NCI-H460 (cell line): ENCODE data around the gene MPG. TPM values are rescaled to one million over a fixed set of nuclear protein-coding genes. Genes with fewer than 3 reads are reported as not detected.

ENCODE experiments used
- DNase-seq: peaks from one replicate; pipeline ENCODE4 v3.0.0-alpha.2; 2016; ENCODE audit warnings: low read depth; ENCODE audit errors: extremely low read depth
- total RNA-seq: library from RNA; depleted of rRNA; stranded (reverse); fragments of >200 nt; shearing (Covaris generic); gene quantifications from 2 replicates; pipeline ENCODE4 v1.2.3, GENCODE V29; 2014

MPG gene
- total RNA-seq, 1 experiment from 2014 or later, result 84.4 TPM

DNA sequence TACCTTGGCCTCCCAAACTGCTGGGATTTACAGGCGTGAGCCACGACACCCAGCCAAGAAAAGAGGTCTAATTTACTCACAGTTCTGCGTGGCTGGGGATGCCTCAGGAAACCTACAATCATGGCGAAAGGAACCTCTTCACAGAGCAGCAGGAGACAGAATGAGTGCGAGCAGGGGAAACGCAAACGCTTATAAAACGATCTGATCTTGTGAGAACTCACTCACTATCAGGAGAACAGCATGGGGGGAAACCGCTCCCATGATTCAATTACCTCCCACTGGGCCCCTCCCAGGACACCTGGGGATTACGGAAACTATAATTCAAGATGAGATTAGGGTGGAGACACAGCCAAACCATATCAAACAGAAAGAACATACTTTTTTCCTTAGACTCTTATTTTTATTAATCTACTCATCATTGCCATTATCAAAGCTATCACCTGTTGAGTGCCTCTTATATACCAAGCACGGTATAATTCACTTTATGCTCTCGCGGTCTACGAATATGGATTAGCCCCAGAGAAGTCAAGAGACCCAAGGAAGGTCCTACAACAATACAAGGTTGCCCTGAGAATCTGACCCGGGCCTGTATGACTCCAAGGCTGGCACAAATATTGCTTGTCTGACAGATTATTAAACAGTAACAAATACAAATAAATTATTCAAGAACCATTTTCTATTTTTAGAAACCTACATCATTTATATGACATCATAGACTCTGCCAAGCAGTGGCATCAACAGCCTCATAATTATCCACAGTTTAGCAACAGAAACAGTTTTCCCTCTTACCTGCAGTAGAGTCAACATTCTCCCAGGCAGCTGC is 27.0 kb upstream of the MPG start:
- DNase-seq, result no peak

DNA sequence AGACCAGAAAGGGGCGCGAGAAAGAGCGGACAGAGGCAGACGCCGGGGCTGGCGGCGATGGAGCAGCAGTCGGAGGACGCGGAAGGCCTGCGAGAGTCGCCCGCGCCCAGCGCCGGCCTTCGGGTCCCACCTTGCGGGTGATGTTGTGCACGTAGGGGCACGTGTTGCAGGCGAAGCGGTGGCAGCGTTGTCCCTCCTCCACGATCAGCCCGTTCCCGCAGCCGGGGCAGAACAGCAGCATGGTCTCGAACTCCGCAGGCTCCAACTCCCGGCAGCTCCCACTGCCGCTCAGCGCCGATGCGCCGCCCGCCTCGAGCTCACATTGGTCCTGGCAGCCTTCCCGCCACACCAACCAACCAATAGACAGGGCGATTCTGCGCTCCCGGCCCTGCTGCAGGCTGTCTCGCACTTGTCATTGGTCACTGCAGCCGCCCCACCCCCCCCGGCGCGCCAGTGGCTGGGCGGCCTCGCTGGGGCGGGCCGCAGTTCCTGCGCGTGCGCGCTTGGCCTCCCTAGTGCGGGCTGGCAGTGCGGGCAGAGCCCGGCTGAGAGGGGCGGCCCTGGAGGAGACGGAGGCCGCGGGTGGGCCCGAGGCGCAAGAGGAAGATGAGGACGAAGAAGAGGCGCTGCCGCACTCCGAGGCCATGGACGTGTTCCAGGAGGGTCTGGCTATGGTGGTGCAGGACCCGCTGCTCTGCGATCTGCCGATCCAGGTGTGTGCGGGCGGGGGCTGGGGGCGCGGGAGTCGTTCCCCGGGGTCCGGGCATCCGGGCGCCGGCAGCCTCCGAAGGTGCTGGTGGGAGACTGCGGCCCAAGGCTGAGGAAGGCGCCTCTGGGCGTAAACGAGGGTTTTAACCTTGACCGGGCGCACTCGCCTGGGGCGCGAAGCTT is 24.4 kb upstream of the MPG start, which contains the start of the genes POLR3K and SNRNP25:
Gene POLR3K, minus strand, starts transcription at position 263 of the 891 bp plus-strand sequence. Its CDS starts 22 bp downstream, at position 241.
Gene SNRNP25, plus strand, starts transcription at position 483 of the 891 bp plus-strand sequence. Its CDS starts 189 bp downstream, at position 672.
- peak; percentile 97 for DNase-seq

DNA sequence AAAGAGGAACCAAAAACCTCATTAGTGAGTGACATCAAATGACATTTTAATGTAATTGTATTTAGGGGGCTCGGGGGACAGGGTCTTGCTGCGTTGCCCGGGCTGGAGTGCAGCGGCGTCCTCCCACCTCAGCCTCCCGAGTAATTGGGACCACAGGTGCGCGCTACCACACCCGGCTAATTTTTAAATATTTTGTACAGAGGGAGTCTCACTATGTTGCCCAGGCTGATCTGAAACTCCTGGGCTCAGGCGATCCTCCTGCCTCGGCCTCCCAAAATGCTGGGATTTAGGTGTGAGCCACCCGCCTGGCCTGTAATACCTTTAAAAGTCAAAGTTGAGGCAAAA is 23.8 kb upstream of the MPG start:
- no peak for DNase-seq

DNA sequence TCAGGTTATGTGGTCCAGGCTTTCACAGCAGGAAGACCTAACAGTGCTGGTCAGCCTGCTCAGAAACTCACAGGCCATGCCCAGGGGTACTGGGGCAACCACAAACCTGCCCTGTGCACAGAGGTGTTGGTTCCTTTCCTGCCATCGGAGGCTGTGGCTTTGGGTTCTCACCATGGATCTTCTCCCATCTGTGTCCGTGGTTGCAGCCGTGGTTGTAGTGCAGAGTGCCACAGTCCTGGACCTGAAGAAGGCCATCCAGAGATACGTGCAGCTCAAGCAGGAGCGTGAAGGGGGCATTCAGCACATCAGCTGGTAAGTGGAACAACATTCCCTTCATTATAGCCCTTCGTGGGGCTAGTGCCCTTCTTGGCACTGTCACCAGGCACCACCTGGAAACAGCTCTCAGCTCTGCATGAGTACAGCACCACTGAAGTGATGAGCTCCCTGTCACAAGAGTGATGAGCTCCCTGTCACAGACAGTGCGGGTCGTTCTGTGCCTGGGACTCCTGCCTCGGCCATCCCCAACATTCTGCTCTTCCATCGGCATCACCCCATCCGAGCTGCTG is 22.4 kb upstream of the MPG start:
- no peak for DNase-seq

DNA sequence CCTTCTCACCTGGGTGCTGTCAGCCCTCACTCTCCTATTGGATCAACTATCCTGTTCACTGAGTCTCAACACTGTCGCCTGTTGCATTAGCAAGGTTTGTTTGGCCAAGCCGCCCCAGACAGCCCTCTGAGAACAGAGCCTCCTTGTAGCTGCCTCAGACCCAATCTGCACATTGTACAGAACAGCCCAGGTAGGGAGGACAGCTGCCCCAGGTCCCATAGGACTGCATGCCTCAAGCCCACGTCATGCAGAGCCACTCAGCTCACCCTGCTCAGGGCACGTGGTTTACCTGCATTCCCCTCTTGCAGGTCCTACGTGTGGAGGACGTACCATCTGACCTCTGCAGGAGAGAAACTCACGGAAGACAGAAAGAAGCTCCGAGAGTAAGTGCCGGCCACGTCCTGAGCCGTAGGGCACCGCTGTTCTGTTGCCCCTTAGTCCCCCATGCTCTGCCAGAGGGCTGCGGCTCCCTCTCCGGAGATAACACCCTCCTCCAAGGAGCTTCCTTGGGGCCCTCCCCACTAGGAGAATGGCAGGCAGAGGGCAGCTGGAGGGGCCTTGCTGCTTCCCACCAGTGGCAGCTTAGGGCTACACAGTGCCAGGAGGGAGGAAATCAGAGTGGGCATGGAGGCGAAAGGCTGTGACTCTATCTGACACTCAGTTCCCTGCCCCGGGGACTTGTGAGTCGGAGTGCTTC is 21.6 kb upstream of the MPG start:
- DNase-seq, result no peak

DNA sequence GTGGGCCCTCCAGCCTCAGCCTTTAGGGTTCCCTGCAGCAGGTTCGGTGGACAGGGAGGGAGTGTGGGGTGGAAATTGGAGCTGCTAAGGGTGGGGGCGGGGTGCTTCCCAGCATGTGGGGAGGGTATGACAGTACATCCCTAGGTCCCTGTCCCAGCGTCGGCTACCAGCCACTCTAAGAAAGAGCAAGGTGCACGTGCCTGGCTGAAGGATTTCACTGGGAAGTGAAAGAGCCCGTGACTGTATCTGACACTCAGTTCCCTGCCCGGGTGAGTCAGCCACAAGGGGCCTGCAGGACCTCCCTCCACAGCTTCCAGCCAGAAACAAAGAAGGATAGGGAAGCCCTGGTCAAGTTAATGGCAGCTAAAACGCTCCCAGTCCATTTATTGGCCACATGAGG is 20.3 kb upstream of the MPG start:
- no peak for DNase-seq

DNA sequence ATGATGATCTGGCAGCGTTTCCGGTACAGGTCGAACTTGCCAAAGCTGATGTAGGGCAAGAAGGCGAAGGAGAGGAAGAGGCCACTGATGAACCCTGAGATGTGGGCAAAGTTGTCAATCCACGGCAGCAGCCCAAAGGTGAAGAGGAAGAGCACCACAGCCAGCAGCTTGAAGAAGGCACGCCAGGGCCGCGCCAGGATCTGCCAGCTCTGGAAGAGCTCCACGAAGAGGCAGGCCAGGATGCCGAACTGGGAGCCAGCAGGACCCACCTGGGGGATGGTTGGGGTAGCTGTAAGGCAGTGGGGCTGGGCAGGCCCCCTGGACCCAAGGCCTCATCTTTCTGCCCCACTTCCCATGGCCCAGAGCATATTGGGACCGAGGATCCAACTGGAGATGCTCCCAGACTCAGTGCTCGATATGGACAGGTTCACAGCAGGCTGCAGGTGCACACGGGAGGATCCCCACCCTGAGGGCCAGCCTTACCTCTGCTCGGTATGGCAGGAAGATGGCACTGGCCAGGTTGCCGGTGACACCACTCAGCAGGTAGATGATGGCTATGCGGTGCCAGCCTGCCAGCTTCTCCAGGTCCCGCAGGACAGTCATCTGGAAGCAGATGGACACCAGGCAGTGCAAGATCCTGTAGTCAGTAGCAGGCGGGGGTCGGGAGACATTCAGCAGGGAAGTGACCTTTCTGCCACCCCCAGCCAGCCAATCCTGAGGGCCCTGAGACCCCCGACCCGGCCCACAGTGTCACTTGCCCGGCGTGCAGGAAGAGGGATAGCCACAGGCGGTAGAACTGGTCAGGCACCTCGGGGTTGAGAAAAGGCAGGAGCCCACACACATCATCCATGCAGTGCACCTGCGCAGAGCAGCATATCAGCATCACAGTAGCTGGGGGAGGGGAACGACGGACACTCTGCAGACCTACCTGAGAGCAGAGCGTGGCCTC is 19.3 kb upstream of the MPG start:
- no peak for DNase-seq

DNA sequence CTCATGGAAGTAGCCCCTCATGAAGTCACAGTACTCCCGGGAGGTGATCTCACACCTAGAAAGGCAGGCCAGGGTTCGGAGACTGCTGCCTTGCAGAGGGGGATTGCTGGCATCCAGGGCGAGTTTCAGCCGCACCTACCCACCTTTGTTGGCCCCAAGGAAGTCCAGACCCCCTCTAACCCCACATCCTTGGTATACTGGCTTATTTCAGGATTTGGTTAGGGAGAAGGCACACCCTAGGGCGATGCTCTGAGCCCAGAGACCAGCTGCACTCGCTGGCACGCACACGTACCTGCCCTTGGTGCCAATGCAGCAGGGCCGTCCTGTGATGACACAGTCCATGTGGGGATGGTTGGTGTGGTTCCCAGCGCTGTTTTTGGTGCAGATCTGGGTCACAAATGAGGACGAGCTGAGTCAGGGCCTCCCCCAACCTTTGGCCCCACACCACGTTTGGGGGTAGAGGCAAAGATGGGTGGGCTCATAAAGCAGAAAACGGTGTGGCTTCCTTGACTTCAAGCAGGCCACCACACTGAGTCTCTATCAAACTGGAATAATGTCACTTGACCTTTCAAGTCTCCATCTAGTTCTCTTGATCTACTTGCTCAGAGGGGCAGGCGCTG is 18.5 kb upstream of the MPG start:
- DNase-seq, result no peak

DNA sequence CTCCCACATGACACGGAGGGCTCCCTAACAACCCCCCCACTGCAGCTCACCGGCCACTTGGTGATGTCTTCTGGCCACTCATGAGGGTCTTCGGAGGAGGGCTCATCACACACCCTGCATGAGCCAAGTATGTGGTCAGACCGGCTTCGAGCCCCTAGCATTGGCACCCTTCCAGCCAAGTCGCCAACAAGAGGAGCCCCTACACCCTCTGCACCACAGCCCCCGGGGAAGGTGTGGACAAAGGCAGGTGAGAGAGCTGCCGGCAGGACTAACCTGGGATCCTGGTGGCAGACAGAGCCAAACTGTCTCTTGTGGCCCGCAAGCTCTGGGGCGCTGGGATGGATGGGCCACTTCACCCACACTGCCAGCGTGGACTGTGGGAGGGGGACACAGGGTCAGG is 17.9 kb upstream of the MPG start:
- no peak for DNase-seq

DNA sequence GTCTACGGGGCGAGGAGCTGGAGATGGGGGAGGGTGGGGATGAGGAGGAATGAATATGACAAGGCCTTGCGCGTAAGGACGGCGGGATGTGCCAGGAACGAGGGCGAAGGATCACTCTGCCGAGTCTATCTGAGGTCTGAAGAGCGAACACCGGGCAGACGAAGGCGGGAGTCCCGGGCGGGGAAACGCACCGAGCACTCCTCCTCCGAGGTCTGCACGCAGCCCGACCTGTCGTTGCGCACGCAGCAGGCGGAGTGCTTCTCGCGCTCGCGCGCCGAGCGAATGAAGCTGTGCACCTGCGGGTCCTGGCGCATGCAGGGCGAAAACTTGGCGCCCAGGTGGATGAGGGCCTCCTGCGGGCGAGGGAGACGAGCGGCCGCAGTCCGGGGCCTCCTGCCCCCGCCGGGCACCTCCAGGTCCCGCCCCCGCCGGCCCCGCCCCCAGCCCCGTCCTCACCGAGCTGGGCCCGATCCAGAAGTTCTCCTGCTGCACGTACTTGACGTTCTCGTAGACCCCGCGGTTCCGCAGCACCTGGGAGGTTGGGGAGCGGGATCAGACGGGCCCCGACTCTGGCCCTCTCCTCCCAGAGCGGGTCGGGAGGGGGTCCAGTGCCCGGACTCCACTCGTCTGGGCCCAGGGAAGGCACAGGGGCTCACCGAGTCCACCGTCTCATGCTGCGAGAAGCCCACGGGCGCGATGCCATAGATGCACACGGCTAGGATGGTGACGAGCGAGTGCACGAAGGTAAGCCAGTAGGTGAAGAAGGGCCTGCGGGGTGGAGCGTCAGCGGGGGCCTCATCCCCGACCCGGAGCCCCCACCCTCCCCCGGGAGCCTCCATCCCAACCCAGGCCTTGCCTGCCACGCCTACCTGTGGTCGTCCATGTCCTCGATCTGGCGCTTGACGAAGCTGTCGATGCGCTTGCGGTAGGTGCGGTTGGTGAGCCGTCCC is 16.8 kb upstream of the MPG start:
- DNase-seq, result no peak

DNA sequence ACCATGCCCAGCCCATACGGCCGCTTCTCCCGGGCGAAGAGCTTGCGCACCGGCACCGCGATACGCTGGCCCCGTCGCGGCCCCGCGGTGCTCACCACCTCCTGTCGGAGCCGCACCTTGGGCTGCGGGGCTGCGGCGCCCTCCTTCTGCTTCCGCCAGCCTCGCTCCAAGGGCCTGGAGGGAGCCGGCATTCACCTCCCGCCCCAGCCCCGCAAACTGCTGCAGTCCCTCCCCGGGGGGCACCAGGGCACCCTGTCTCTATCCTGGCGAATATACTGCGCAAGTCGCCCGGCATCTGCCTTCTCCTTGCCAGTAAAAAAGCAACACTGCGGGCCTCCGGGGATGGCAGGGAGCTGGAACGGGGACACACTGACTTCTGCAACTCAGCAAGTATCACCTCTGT is 16.1 kb upstream of the MPG start:
- no peak for DNase-seq

DNA sequence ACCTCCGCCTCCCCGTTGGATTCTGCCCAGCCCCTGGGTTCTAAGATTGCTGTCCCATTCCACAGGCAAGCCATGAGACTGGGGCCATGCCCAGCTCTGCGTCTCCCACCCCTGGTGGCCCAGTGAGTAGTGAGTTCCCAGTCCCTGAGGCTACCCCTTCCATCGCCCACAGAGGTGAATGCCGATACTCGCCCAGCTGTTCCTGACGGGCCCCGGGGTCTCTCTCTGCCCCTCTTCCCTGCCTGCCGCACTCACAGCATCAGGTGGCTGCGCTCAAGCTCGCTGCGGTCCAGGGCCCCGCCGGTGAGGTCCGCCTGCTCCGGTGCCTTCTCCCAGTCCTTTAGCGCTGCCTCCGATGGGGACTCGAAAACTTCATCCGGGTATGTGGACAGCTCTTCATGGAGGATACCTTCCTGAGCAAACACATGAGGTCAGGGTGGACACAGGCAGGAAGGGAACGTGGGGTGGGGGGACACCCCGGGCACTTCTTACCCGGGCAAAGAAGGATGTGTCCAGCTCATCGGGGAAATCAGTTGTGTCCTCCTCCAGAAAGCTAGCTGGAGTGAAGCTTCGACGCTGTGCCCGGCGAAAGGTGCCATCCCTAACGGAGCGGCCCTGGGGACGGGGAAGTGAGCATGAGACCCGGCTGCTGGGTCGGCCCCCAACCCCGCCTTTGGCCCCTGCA is 15.6 kb upstream of the MPG start:
- DNase-seq, result no peak

DNA sequence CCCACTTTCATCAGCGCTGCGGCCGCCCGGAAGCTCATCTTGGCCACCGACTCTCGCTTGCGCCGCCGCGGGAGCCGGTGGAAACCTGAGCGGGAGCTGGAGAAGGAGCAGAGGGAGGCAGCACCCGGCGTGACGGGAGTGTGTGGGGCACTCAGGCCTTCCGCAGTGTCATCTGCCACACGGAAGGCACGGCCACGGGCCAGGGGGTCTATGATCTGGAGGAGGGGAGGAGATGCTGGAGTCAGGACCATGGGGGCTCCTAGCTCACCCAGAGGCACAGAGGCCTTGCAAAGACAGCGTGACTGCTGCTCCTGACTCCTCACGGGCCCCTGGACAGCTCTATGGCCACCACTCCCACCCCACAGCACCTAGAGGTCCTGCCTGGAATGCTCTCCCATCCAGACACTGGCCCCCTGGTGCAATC is 15.0 kb upstream of the MPG start:
- DNase-seq, result no peak

DNA sequence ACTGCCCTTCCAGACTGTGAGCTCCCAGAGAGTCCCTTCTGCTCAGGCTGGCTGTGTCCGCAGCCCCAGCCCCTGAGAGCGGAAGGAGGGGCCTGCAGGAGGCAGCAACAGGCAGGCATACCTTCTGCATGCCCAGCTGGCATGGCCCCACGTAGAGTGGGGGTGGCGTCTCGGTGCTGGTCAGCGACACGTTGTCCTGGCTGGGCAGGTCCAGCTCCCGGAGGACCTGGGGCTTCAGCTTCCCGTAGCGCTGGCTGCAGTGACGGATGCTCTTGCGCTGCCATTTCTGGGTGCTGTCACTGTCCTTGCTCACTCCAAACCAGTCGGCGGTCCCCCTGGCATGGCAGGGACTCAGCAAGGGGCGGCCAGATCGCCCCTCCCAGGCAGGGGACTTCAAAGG is 14.6 kb upstream of the MPG start:
- no peak for DNase-seq

DNA sequence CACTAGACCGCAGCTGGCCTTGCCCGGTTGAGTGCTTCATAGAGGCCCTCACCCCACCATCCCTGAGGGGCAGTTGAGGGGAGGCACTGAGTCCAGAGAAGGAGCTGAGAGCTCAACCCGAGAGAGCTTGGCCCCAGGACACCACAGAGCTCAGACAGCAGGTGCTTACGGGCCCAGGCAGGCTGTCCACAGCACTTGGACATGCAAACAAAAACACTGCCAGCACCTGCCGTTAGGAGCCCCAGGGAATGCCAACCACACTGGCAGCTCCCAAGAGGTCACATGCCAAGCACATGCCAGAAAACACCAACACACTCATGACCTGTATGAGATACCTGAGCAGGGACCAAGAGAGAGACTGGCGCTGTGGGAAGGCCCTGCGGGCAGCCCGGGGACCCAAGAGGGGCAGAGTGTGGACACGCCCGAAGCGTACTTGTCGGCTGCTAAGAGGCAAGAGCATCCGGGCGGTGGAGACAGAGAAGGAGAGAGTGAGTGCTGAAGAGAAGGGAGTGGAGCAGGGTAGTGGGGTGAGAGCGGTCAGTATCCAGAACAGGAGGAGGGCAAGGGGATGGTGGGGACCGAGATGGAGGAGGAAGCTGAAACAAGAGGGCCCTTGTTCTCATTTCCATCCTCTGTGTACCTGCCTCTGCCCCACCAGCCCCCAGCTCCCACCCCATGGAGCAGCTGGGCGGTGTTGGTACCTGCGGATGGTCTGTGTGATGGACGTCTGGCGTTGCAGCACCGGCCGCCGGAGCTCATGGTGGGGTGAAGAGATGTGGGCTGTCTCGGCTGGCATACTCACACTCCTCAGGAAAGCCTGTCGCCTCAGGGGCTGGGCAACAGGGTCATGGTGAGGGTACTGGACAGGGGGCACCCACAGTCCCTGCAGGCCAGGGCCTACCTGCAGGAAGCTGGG is 13.8 kb upstream of the MPG start:
- DNase-seq, result no peak

DNA sequence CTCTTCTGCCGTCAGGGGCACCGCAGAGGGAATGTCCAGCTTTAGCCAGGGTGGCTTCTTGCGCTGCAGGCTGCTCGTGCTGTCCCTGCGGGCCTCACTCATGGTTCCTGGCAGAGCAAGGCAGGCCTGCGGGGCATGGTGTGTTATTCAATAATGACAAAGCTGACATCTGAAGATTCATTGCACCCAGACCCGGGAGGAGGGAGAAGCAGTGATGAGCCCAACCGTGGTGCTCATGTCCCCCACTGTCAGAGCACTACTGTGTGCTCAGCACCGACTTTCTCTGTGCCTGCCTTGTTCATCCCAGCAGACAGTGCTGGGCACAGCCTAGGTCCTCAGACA is 13.1 kb upstream of the MPG start:
- no peak for DNase-seq

DNA sequence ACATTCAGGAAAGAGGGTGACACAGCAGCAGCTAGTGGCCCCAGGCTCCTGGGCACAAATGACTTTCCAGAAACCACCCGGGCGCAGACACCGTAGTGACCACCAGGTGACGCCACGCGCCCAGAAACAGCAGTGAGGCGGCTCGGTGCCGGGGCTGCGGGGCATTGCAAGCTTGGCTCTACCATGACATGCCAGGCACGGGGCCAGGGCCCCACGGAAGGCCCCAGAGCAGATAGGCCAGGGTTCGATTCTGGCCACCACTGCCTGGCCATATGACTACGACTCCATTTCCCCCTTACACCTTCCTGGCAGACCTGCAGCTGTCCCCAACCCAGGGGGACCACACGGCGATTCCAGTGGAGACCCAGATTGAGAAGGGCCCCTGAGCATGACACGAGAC is 12.3 kb upstream of the MPG start:
- peak; percentile 71 for DNase-seq
